HG03095 (cell line): ENCODE data around the gene OR51B2.

ENCODE experiments used
- ATAC-seq: cut with Tn5 transposase; IDR thresholded peaks from one replicate; pipeline ENCODE4 v1.9.1; 2021; ENCODE audit warnings: moderate library complexity; ENCODE audit not compliant: unreplicated experiment

OR51B2 gene

DNA sequence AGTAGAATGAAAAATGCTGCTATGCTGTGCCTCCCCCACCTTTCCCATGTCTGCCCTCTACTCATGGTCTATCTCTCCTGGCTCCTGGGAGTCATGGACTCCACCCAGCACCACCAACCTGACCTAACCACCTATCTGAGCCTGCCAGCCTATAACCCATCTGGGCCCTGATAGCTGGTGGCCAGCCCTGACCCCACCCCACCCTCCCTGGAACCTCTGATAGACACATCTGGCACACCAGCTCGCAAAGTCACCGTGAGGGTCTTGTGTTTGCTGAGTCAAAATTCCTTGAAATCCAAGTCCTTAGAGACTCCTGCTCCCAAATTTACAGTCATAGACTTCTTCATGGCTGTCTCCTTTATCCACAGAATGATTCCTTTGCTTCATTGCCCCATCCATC is 39.5 kb downstream of the OR51B2 start:
- no peak for ATAC-seq

GRCh38 chr11:5283882-5284281 is 40.2 kb downstream of the OR51B2 start:
- no peak for ATAC-seq

GRCh38 chr11:5283086-5283485 is 41.0 kb downstream of the OR51B2 start:
- ATAC-seq, result no peak

DNA sequence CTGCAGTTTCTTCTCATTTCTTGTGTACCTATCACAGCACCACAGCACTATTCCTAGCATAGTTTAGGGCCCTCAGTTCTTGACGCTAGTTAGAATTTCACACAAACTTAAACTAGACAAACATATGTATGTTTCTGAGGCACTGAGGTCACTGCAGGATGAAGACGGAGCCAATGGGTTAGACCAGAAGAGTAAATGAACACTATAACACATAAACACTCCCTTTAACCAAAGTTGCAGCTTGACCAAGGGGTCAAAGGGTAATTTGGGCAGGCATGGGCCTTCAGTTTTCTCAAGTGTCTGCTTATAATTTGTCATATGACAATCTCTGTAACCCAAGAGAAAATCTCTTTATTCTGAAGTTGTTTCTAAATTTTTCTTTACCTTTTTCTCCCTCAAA is 41.5 kb downstream of the OR51B2 start:
- no peak for ATAC-seq

- ATAC-seq, result no peak
Measured at GRCh38 chr11:5281596-5281995, 42.5 kb downstream of the OR51B2 start.

DNA sequence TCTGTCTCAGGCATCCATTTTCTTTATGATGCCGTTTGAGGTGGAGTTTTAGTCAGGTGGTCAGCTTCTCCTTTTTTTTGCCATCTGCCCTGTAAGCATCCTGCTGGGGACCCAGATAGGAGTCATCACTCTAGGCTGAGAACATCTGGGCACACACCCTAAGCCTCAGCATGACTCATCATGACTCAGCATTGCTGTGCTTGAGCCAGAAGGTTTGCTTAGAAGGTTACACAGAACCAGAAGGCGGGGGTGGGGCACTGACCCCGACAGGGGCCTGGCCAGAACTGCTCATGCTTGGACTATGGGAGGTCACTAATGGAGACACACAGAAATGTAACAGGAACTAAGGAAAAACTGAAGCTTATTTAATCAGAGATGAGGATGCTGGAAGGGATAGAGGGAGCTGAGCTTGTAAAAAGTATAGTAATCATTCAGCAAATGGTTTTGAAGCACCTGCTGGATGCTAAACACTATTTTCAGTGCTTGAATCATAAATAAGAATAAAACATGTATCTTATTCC is 43.5 kb downstream of the OR51B2 start:
- ATAC-seq, result peak; percentile 78

DNA sequence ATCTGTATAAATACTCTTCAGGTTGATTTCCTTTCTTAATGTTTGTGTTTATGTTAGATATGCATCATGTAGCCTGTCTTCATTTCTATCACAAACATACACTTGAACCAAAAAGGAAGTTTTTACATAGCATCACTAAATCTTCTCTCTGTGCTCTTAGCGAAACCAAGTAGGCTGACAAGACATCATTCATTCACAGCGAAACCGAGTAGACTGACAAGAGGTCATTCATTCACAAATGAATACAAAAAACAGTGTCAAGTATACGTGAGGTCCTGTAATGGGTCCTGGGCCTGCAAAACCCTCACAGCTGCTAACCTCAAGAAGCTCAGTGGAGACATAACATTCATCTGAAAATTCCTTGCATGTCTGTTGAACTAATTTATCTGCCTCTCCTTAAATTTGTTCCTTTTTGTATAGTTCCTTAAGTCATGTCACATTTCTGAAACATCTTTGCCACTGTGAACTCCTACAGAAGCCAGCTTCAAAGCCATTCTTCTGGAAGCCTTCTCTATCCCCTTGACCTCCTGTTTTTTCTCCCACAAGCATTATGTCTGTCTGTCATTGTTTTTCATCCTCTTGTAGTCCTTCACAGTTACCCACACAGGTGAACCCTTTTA is 44.5 kb downstream of the OR51B2 start:
- no peak for ATAC-seq

GRCh38 chr11:5277807-5278382 is 46.2 kb downstream of the OR51B2 start:
- ATAC-seq, result peak; percentile 57

- ATAC-seq, result no peak
Measured at GRCh38 chr11:5276697-5277096, 47.4 kb downstream of the OR51B2 start.

DNA sequence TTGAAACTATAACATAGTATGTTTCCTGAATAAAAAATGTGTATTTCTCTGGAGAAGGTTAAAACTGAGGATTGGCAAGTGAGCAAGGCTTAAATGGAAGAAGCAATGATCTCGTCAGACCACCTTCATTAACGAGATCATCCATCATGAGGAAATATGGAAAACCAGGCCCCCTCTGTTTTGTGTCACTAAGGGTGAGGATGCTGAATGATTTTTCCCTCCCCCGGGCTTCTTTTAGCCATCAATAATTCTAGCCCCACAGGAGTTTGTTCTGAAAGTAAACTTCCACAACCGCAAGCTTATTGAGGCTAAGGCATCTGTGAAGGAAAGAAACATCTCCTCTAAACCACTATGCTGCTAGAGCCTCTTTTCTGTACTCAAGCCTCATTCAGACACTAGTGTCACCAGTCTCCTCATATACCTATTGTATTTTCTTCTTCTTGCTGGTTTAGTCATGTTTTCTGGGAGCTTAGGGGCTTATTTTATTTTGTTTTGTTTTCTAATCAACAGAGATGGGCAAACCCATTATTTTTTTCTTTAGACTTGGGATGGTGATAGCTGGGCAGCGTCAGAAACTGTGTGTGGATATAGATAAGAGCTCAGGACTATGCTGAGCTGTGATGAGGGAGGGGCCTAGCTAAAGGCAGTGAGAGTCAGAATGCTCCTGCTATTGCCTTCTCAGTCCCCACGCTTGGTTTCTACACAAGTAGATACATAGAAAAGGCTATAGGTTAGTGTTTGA is 48.6 kb downstream of the OR51B2 start:
- no peak for ATAC-seq

DNA sequence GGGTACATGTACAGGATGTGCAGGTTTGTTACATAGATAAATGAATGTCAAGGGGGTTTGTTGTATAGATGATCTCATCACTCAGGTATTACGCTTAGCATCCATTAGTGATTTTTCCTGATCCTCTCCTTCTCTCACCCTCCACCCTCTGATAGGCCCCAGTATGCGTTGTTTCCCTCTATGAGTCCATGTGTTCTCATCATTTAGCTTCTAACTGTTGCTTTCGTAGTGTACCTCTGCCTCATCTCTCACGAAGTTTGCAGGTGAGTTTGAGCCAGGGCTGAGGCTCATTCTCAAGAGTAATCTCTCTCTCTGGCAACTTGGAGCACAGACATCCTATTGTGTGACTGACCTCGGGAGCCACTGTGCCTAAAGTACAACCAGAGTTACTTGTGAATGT is 49.7 kb downstream of the OR51B2 start:
- no peak for ATAC-seq
